Measurements from ENCODE around the gene AKAP8. TPM values are rescaled to one million over a fixed set of nuclear protein-coding genes. Genes with fewer than 3 reads are reported as not detected.

Gene AKAP8
- total RNA-seq, 1 experiment from 2014 or later, result 53.5 TPM

DNA sequence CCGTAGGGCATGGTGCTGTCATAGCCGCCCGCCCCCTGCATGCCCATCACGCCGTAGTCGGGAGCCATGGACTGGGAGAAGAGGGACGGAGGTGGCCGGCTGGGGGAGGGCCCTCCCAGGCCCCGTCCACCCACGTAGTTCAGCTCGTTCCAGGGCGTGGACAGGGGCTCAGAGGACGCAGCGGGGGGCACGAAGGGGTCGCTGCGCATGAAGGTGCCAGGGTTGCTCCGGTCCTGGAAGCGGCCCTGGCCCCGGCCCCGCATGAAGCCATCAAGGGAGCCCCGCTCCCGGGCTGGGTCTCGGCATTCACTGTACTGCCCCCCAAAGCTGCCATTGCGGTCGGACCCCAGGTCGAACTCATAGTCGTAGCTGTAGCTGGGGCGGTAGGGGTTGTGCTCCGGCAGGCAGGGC lies 6.7 kb downstream of the AKAP8 start:
- H3K4me1 ChIP-seq, result peaks cover 13% of the 10 kb centered on the region
- Mint-ChIP-seq H3K4me3 (ENCODE audit: unreplicated experiment) (no peak overlapping the region), H3K9me3 (ENCODE audit: unreplicated experiment) (no peaks in the 10 kb centered on the region), H3K4me1 (ENCODE audit: low read depth, unreplicated experiment) (peaks cover 9% of the 10 kb centered on the region), H3K36me3 (ENCODE audit: insufficient read depth, unreplicated experiment) (peaks cover 80% of the 10 kb centered on the region), H3K27ac (ENCODE audit: unreplicated experiment) (no peak overlapping the region), H3K27me3 (ENCODE audit: insufficient read depth, unreplicated experiment) (no peaks in the 10 kb centered on the region)
- H3K4me3 ChIP-seq (ENCODE audit: low read depth, low read length), result no peak overlapping the region
- BruUV-seq (replicated peaks), result no TSS peak
- ChIA-PET CTCF (no interaction called here), POLR2A (no interaction called here)
- no peaks in the 10 kb centered on the region for H3K27me3 ChIP-seq (replicated peaks; ENCODE audit: control insufficient read depth, insufficient read depth, low read length)
- intact Hi-C loops (cut with micrococcal nuclease; ENCODE audit: unreplicated experiment), result no loop called here
- H3K9me3 ChIP-seq, result no peaks in the 10 kb centered on the region
- DNase-seq, result no peak
- peaks cover 4% of the 10 kb centered on the region; the same call in 1 of the 2 replicates for H3K36me3 ChIP-seq (ENCODE audit: control insufficient read depth, insufficient read depth, low read length)
- TF ChIP-seq CTCF (IDR thresholded peaks at IDR 0.05; ENCODE audit: insufficient read depth in 1 of 2, low read depth in 1 of 2, low read length in 1 of 2, severe bottlenecking in 1 of 2, unreplicated experiment in 1 of 2), result no peak

GRCh38 chr19:15372470-15372869 lies 7.1 kb downstream of the AKAP8 start:
- BruUV-seq (replicated peaks), result no TSS peak
- H3K27me3 ChIP-seq (replicated peaks; ENCODE audit: control insufficient read depth, insufficient read depth, low read length), result no peaks in the 10 kb centered on the region
- Mint-ChIP-seq H3K36me3 (ENCODE audit: insufficient read depth, unreplicated experiment) (peaks cover 81% of the 10 kb centered on the region), H3K4me3 (ENCODE audit: unreplicated experiment) (no peak overlapping the region), H3K9me3 (ENCODE audit: unreplicated experiment) (no peaks in the 10 kb centered on the region), H3K27ac (ENCODE audit: unreplicated experiment) (no peak overlapping the region), H3K4me1 (ENCODE audit: low read depth, unreplicated experiment) (peaks cover 9% of the 10 kb centered on the region), H3K27me3 (ENCODE audit: insufficient read depth, unreplicated experiment) (no peaks in the 10 kb centered on the region)
- H3K4me1 ChIP-seq, result peaks cover 11% of the 10 kb centered on the region
- H3K36me3 ChIP-seq (ENCODE audit: control insufficient read depth, insufficient read depth, low read length), result peaks cover 7% of the 10 kb centered on the region; the same call in 1 of the 2 replicates
- CTCF ChIA-PET, result no interaction called here
- POLR2A ChIA-PET, result no interaction called here
- no peak overlapping the region for H3K4me3 ChIP-seq (ENCODE audit: low read depth, low read length)
- DNase-seq, result no peak
- intact Hi-C loops (cut with micrococcal nuclease; ENCODE audit: unreplicated experiment), result no loop called here
- TF ChIP-seq CTCF (IDR thresholded peaks at IDR 0.05; ENCODE audit: insufficient read depth in 1 of 2, low read depth in 1 of 2, low read length in 1 of 2, severe bottlenecking in 1 of 2, unreplicated experiment in 1 of 2), result no peak
- no peaks in the 10 kb centered on the region for H3K9me3 ChIP-seq

DNA sequence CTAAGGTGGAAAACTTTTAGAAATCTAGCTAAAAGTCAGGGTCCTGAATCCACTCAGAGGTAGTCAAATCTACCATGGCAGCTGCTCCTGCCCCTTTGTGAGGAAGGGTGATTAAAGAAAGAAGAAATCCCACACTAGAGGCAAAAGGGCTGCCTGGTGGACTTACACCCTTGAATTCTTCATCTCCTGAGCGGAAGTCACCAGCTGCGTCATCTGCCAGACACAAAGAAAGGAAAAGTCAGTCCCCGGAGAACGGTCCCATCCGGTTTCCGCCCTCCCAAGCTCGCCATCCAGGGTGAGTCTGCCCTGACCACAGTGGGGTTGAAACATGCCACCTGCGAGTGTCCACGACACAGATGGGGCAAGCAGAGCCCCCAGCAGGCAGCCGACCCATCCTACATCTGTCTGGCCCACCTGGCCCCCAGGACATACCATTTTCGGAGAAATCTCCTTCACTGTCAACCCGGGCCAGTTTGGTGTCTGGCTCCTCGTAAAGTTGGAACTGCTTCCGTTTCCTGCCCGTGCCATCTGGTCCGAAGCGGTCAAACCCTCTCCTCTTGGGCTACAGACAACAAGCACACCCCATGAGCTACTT lies 7.7 kb downstream of the AKAP8 start:
- H3K4me1 ChIP-seq, result peaks cover 5% of the 10 kb centered on the region
- Mint-ChIP-seq H3K27ac (ENCODE audit: unreplicated experiment) (no peak overlapping the region), H3K27me3 (ENCODE audit: insufficient read depth, unreplicated experiment) (no peaks in the 10 kb centered on the region), H3K4me3 (ENCODE audit: unreplicated experiment) (no peak overlapping the region), H3K9me3 (ENCODE audit: unreplicated experiment) (no peaks in the 10 kb centered on the region), H3K4me1 (ENCODE audit: low read depth, unreplicated experiment) (peaks cover 5% of the 10 kb centered on the region), H3K36me3 (ENCODE audit: insufficient read depth, unreplicated experiment) (peaks cover 83% of the 10 kb centered on the region)
- no peak for TF ChIP-seq CTCF (IDR thresholded peaks at IDR 0.05; ENCODE audit: insufficient read depth in 1 of 2, low read depth in 1 of 2, low read length in 1 of 2, severe bottlenecking in 1 of 2, unreplicated experiment in 1 of 2)
- BruUV-seq (replicated peaks), result no TSS peak
- intact Hi-C loops (cut with micrococcal nuclease; ENCODE audit: unreplicated experiment), result no loop called here
- H3K9me3 ChIP-seq, result no peaks in the 10 kb centered on the region
- no peak overlapping the region for H3K4me3 ChIP-seq (ENCODE audit: low read depth, low read length)
- H3K27me3 ChIP-seq (replicated peaks; ENCODE audit: control insufficient read depth, insufficient read depth, low read length), result no peaks in the 10 kb centered on the region
- CTCF ChIA-PET, result no interaction called here
- DNase-seq, result no peak
- POLR2A ChIA-PET, result no interaction called here
- H3K36me3 ChIP-seq (ENCODE audit: control insufficient read depth, insufficient read depth, low read length), result peaks cover 7% of the 10 kb centered on the region; the same call in 1 of the 2 replicates

Measured in Caco-2 (cell line).